ENCODE results near the gene ATXN1.

ATXN1 gene

GRCh38 chr6:16760516-16761470 is at the start of gene ATXN1:
TSS of gene ATXN1 (minus strand) at chr6:16761460.
- TF ChIP-seq ZFP3 (CRISPR knock-in tag; IDR thresholded peaks at IDR 0.05) (no peak), PPARA (CRISPR knock-in tag; IDR thresholded peaks at IDR 0.05; ENCODE audit: borderline replicate concordance) (no peak), POU6F1 (CRISPR knock-in tag; IDR thresholded peaks at IDR 0.05; ENCODE audit: borderline replicate concordance, low read depth) (no peak)
- peak; percentile 2 for ATAC-seq

- no peak for ATAC-seq
- no peak for TF ChIP-seq ZFP3 (CRISPR knock-in tag; IDR thresholded peaks at IDR 0.05)
- TF ChIP-seq ISL1 (CRISPR knock-in tag; IDR thresholded peaks at IDR 0.05) = no peak
- TF ChIP-seq ZNF70 (CRISPR knock-in tag; IDR thresholded peaks at IDR 0.05) = no peak
- TF ChIP-seq POU6F1 (CRISPR knock-in tag; IDR thresholded peaks at IDR 0.05; ENCODE audit: borderline replicate concordance, low read depth) = no peak
- TF ChIP-seq, protein P1, sequence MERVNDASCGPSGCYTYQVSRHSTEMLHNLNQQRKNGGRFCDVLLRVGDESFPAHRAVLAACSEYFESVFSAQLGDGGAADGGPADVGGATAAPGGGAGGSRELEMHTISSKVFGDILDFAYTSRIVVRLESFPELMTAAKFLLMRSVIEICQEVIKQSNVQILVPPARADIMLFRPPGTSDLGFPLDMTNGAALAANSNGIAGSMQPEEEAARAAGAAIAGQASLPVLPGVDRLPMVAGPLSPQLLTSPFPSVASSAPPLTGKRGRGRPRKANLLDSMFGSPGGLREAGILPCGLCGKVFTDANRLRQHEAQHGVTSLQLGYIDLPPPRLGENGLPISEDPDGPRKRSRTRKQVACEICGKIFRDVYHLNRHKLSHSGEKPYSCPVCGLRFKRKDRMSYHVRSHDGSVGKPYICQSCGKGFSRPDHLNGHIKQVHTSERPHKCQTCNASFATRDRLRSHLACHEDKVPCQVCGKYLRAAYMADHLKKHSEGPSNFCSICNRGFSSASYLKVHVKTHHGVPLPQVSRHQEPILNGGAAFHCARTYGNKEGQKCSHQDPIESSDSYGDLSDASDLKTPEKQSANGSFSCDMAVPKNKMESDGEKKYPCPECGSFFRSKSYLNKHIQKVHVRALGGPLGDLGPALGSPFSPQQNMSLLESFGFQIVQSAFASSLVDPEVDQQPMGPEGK (CRISPR knock-in tag; IDR thresholded peaks at IDR 0.05; ENCODE audit: borderline replicate concordance) = no peak
- no peak for TF ChIP-seq RARB (CRISPR knock-in tag; IDR thresholded peaks at IDR 0.05)
These were observed 49.2 kb upstream of the ATXN1 start for GRCh38 chr6:16810411-16810810.

GRCh38 chr6:16809753-16810358 is 48.6 kb upstream of the ATXN1 start:
- ATAC-seq = no peak
- no peak for TF ChIP-seq ZFP3 (CRISPR knock-in tag; IDR thresholded peaks at IDR 0.05)
- TF ChIP-seq POU6F1 (CRISPR knock-in tag; IDR thresholded peaks at IDR 0.05; ENCODE audit: borderline replicate concordance, low read depth) = no peak
- no peak for TF ChIP-seq ZNF70 (CRISPR knock-in tag; IDR thresholded peaks at IDR 0.05)
- TF ChIP-seq TOX (CRISPR knock-in tag; IDR thresholded peaks at IDR 0.05; ENCODE audit: borderline replicate concordance) = no peak
- TF ChIP-seq CSDC2 (CRISPR knock-in tag; IDR thresholded peaks at IDR 0.05) = no peak

- no peak for ATAC-seq
- TF ChIP-seq POU6F1 (CRISPR knock-in tag; IDR thresholded peaks at IDR 0.05; ENCODE audit: borderline replicate concordance, low read depth) (no peak), ZNF8 (CRISPR knock-in tag; IDR thresholded peaks at IDR 0.05) (no peak), ESRRG (CRISPR knock-in tag; IDR thresholded peaks at IDR 0.05) (no peak), ZNF70 (CRISPR knock-in tag; IDR thresholded peaks at IDR 0.05) (no peak), PPARA (CRISPR knock-in tag; IDR thresholded peaks at IDR 0.05; ENCODE audit: borderline replicate concordance) (no peak), RARB (CRISPR knock-in tag; IDR thresholded peaks at IDR 0.05) (no peak), SNAI2 (CRISPR knock-in tag; IDR thresholded peaks at IDR 0.05) (no peak), ISL1 (CRISPR knock-in tag; IDR thresholded peaks at IDR 0.05) (no peak), ZFP30 (CRISPR knock-in tag; IDR thresholded peaks at IDR 0.05) (no peak), ARNTL (CRISPR knock-in tag; IDR thresholded peaks at IDR 0.05; ENCODE audit: borderline replicate concordance, low read depth) (no peak), GLIS3 (CRISPR knock-in tag; IDR thresholded peaks at IDR 0.05) (no peak), CSRNP3 (CRISPR knock-in tag; IDR thresholded peaks at IDR 0.05) (no peak), TOX (CRISPR knock-in tag; IDR thresholded peaks at IDR 0.05; ENCODE audit: borderline replicate concordance) (no peak), ZNF565 (CRISPR knock-in tag; conservative IDR thresholded peaks at IDR 0.05; ENCODE audit: low read depth) (no peak), BACH2 (CRISPR knock-in tag; IDR thresholded peaks at IDR 0.05; ENCODE audit: borderline replicate concordance) (no peak)
- TF ChIP-seq, protein P1 (CRISPR knock-in tag; IDR thresholded peaks at IDR 0.05; ENCODE audit: borderline replicate concordance) = no peak
These were observed 46.7 kb upstream of the ATXN1 start for GRCh38 chr6:16807956-16808355.
